Tibial nerve (tissue), 4 donors: ENCODE data around the gene MSRB1.

Source experiments
- EP300 ChIP-seq, 2 donors: sonication (generic); formaldehyde crosslinking; IDR thresholded peaks; one replicate each; pipeline ENCODE4 v1.6.1; 2017; ENCODE audit warnings: antibody characterized with exemption in 2 of 2, mild to moderate bottlenecking in 1 of 2
- TF ChIP-seq, protein P1 (sequence below), 5 experiments: fragments of 200-600 bp in 3 of 5; fragments of 450-650 bp in 2 of 5; sonication (generic) in 3 of 5; IDR thresholded peaks; one replicate each; pipeline ENCODE4 v1.5.1; 2016 to 2019; ENCODE audit warnings: antibody characterized with exemption in 5 of 5, mild to moderate bottlenecking in 3 of 5, moderate library complexity in 2 of 5

DNA sequence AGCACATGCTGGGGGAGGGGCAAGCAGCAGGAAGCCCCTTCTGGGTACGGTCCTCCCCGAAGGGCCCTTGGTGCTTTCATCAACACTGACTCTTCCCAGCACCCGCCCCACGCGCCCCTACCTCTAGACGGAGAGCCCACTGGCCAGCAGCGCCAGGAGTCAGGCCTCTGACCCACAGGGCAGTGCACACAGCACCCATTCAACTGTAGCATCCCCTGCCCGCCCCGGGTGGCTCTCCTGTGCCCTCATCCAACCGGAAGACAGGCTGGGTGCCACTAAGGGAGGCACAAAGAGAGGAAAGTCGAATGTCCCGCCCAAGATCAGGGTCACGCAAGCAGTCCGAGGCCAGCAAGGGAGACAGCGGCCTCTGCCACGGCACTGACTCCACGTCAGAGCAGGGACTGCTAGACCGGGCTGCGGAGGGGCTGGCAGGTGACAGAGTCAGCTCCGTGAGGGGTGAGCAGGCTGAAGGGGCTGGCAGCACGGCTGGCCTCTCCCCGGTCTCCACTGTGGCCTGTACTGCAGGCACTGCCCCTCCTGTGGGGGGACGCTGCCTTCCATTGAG lies 9.8 kb downstream of the MSRB1 start:
- TF ChIP-seq, protein P1, sequence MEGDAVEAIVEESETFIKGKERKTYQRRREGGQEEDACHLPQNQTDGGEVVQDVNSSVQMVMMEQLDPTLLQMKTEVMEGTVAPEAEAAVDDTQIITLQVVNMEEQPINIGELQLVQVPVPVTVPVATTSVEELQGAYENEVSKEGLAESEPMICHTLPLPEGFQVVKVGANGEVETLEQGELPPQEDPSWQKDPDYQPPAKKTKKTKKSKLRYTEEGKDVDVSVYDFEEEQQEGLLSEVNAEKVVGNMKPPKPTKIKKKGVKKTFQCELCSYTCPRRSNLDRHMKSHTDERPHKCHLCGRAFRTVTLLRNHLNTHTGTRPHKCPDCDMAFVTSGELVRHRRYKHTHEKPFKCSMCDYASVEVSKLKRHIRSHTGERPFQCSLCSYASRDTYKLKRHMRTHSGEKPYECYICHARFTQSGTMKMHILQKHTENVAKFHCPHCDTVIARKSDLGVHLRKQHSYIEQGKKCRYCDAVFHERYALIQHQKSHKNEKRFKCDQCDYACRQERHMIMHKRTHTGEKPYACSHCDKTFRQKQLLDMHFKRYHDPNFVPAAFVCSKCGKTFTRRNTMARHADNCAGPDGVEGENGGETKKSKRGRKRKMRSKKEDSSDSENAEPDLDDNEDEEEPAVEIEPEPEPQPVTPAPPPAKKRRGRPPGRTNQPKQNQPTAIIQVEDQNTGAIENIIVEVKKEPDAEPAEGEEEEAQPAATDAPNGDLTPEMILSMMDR (IDR thresholded peaks at IDR 0.05) = no peak
- TF ChIP-seq EP300 (IDR thresholded peaks at IDR 0.05) = no peak
